Liver (tissue), 9 donors: ENCODE measurements around the gene PSMA1. TPM values are rescaled to one million over a fixed set of nuclear protein-coding genes. Genes with fewer than 3 reads are reported as not detected.

Experiments used
- DNase-seq: peaks from one replicate; pipeline ENCODE4 v3.0.0-alpha.2; 2017; ENCODE audit warnings: low spot score
- H3K27ac ChIP-seq, 2 donors: one replicate each; pipeline ENCODE4 v1.7.0; 2013; ENCODE audit warnings: inconsistent platforms in 2 of 2, low read length in 2 of 2, control low read depth in 1 of 2, low read depth in 1 of 2, mild to moderate bottlenecking in 1 of 2
- H3K27me3 ChIP-seq, 4 donors: one replicate each; pipeline versions ENCODE4 v1.6.1 to v1.7.0; 2013; ENCODE audit warnings: low read length in 3 of 4, inconsistent platforms in 1 of 4, mild to moderate bottlenecking in 1 of 4, moderate library complexity in 1 of 4; ENCODE audit not compliant: control insufficient read depth in 4 of 4, insufficient read depth in 4 of 4
- H3K36me3 ChIP-seq, 4 donors: one replicate each; pipeline versions ENCODE4 v1.6.1 to v1.7.0; 2013; ENCODE audit warnings: low read length in 3 of 4, mild to moderate bottlenecking in 3 of 4, low read depth in 1 of 4, moderate library complexity in 1 of 4; ENCODE audit not compliant: control insufficient read depth in 4 of 4, insufficient read depth in 3 of 4
- H3K4me1 ChIP-seq, 4 donors: one replicate each; pipeline versions ENCODE4 v1.6.1 to v1.7.0; 2013; ENCODE audit warnings: low read length in 3 of 4, mild to moderate bottlenecking in 3 of 4, moderate library complexity in 1 of 4; ENCODE audit not compliant: control insufficient read depth in 4 of 4, insufficient read depth in 4 of 4
- H3K4me3 ChIP-seq, 3 donors: one replicate each; pipeline versions ENCODE4 v1.6.1 to v1.7.0; 2013; ENCODE audit warnings: low read length in 3 of 3, control low read depth in 1 of 3, low read depth in 1 of 3, mild to moderate bottlenecking in 1 of 3
- H3K9ac ChIP-seq, 2 donors: one replicate each; pipeline ENCODE4 v1.7.0; 2013; ENCODE audit warnings: low read length in 2 of 2, mild to moderate bottlenecking in 2 of 2, moderate library complexity in 2 of 2, control low read depth in 1 of 2, low read depth in 1 of 2
- H3K9me3 ChIP-seq, 4 donors: one replicate each; pipeline versions ENCODE4 v1.6.1 to v1.7.0; 2013; ENCODE audit warnings: low read length in 3 of 4; ENCODE audit not compliant: control insufficient read depth in 4 of 4
- EGR1 ChIP-seq, 2 donors: IDR thresholded peaks; 2 replicates each; pipeline ENCODE4 v1.6.1; 2016 to 2018; ENCODE audit warnings: antibody characterized with exemption in 2 of 2, low read depth in 2 of 2
- FOXA1 ChIP-seq: IDR thresholded peaks from 2 replicates; pipeline ENCODE4 v1.6.1; 2016; ENCODE audit warnings: antibody characterized with exemption
- FOXA2 ChIP-seq: IDR thresholded peaks from 2 replicates; pipeline ENCODE4 v1.6.1; 2016; ENCODE audit warnings: antibody characterized with exemption
- GABPA ChIP-seq, 2 donors: IDR thresholded peaks in 1 of 2; conservative IDR thresholded peaks in 1 of 2; 2 replicates each; pipeline ENCODE4 v1.6.1; 2016; ENCODE audit warnings: antibody characterized with exemption in 2 of 2, mild to moderate bottlenecking in 1 of 2, moderate library complexity in 1 of 2
- HNF4A ChIP-seq, 2 donors: conservative IDR thresholded peaks; 2 replicates each; pipeline ENCODE4 v1.6.1; 2016; ENCODE audit warnings: antibody characterized with exemption in 2 of 2, mild to moderate bottlenecking in 2 of 2
- HNF4G ChIP-seq: IDR thresholded peaks from 2 replicates; pipeline ENCODE4 v1.6.1; 2016; ENCODE audit warnings: antibody characterized with exemption
- JUND ChIP-seq, 2 donors: IDR thresholded peaks; 2 replicates each; pipeline ENCODE4 v1.6.1; 2016; ENCODE audit warnings: antibody characterized with exemption in 2 of 2
- NR2F2 ChIP-seq: IDR thresholded peaks from 2 replicates; pipeline ENCODE4 v1.6.1; 2016; ENCODE audit warnings: antibody characterized with exemption
- RAD21 ChIP-seq, 2 donors: IDR thresholded peaks; 2 replicates each; pipeline ENCODE4 v1.6.1; 2016; ENCODE audit warnings: antibody characterized with exemption in 2 of 2, mild to moderate bottlenecking in 2 of 2
- RXRA ChIP-seq, 2 donors: IDR thresholded peaks; 2 replicates each; pipeline ENCODE4 v1.6.1; 2017 to 2018; ENCODE audit warnings: antibody characterized with exemption in 2 of 2, mild to moderate bottlenecking in 1 of 2
- SP1 ChIP-seq: IDR thresholded peaks from 2 replicates; pipeline ENCODE4 v1.6.1; 2018; ENCODE audit warnings: antibody characterized with exemption, mild to moderate bottlenecking
- TAF1 ChIP-seq: conservative IDR thresholded peaks from 2 replicates; pipeline ENCODE4 v1.6.1; 2016; ENCODE audit warnings: antibody characterized with exemption, mild to moderate bottlenecking
- WGBS: extraction: QIAGEN DNeasy Blood & Tissue Kit; methylation state at CpG from one replicate; pipeline ENCODE4 v1.1.7; 2013; 5-methylcytosine and 5-hydroxymethylcytosine counted together
- polyA plus RNA-seq, 2 donors: library from polyadenylated mRNA; stranded (reverse) in 1 of 2; unstranded in 1 of 2; fragments of 200-250 nt in 1 of 2; fragments of >200 nt in 1 of 2; fragmentation: Nextera tagmentation in 1 of 2; extraction: Ambion mirVana in 1 of 2; gene quantifications; one replicate each; pipeline versions ENCODE4 v1.2.1 to v1.2.3, GENCODE V29; 2013 to 2015
- total RNA-seq, 2 donors: library from RNA; depleted of rRNA; stranded (reverse); fragments of >200 nt; gene quantifications; one replicate each; pipeline ENCODE4 v1.2.3, GENCODE V29; 2014
- TF ChIP-seq, protein P1 (sequence below): IDR thresholded peaks from 2 replicates; pipeline ENCODE4 v1.6.1; 2016; ENCODE audit warnings: antibody characterized with exemption, mild to moderate bottlenecking
- TF ChIP-seq, protein P2 (sequence below): IDR thresholded peaks from 2 replicates; pipeline ENCODE4 v1.6.1; 2016; ENCODE audit warnings: antibody characterized with exemption
- TF ChIP-seq, protein P3 (sequence below): IDR thresholded peaks from 2 replicates; pipeline ENCODE4 v1.6.1; 2016; ENCODE audit warnings: antibody characterized with exemption
- donor health status: healthy.
- donor health status: healthy.
- donor health status: healthy.
- donor health status: healthy.
- donor health status: healthy.

PSMA1 gene
- total and polyA plus RNA-seq, 4 donors = 76.5 to 191 (median 84.7) TPM

DNA sequence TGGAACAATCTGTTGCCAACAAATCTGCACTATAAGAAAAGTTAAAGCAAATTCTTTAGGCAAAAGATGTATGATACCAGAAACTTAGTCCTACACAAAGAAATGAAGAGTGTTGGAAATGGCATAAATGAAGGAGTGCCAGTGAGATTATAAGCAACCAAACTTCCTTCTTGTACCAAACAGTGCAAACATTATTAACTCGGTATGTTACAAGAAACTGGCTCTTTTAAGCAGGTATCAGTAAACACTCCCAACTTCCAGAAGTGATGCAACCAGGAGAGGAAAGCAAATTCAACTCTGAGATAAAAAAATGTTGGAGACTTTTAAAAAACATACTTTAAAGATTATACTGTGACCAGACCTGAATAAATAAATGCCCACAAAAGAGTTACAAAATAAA is 49.1 kb downstream of the PSMA1 start:
- WGBS = 32% methylated on average over 1 of the region's 1 CpG
- no peak overlapping the region for H3K27ac ChIP-seq
- no peak overlapping the region for H3K9ac ChIP-seq
- peaks cover 7 to 90% (median 74%) of the 10 kb centered on the region in 4 donors for H3K36me3 ChIP-seq
- H3K4me1 ChIP-seq = no peaks in the 10 kb centered on the region
- H3K27me3 ChIP-seq = no peaks in the 10 kb centered on the region
- H3K4me3 ChIP-seq = no peak overlapping the region
- H3K9me3 ChIP-seq = no peaks in the 10 kb centered on the region
- DNase-seq = no peak
- TF ChIP-seq SP1 (no peak), TAF1 (no peak), RAD21 (IDR thresholded peaks at IDR 0.05) (no peak), NR2F2 (no peak), FOXA1 (no peak), HNF4A (conservative IDR thresholded peaks at IDR 0.05) (no peak), HNF4G (no peak), GABPA (IDR thresholded peaks at IDR 0.05 in 1 of 2, conservative IDR thresholded peaks at IDR 0.05 in 1 of 2) (no peak), RXRA (IDR thresholded peaks at IDR 0.05) (no peak)
- TF ChIP-seq, protein P1, sequence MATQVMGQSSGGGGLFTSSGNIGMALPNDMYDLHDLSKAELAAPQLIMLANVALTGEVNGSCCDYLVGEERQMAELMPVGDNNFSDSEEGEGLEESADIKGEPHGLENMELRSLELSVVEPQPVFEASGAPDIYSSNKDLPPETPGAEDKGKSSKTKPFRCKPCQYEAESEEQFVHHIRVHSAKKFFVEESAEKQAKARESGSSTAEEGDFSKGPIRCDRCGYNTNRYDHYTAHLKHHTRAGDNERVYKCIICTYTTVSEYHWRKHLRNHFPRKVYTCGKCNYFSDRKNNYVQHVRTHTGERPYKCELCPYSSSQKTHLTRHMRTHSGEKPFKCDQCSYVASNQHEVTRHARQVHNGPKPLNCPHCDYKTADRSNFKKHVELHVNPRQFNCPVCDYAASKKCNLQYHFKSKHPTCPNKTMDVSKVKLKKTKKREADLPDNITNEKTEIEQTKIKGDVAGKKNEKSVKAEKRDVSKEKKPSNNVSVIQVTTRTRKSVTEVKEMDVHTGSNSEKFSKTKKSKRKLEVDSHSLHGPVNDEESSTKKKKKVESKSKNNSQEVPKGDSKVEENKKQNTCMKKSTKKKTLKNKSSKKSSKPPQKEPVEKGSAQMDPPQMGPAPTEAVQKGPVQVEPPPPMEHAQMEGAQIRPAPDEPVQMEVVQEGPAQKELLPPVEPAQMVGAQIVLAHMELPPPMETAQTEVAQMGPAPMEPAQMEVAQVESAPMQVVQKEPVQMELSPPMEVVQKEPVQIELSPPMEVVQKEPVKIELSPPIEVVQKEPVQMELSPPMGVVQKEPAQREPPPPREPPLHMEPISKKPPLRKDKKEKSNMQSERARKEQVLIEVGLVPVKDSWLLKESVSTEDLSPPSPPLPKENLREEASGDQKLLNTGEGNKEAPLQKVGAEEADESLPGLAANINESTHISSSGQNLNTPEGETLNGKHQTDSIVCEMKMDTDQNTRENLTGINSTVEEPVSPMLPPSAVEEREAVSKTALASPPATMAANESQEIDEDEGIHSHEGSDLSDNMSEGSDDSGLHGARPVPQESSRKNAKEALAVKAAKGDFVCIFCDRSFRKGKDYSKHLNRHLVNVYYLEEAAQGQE = no peak
- TF ChIP-seq, protein P2, sequence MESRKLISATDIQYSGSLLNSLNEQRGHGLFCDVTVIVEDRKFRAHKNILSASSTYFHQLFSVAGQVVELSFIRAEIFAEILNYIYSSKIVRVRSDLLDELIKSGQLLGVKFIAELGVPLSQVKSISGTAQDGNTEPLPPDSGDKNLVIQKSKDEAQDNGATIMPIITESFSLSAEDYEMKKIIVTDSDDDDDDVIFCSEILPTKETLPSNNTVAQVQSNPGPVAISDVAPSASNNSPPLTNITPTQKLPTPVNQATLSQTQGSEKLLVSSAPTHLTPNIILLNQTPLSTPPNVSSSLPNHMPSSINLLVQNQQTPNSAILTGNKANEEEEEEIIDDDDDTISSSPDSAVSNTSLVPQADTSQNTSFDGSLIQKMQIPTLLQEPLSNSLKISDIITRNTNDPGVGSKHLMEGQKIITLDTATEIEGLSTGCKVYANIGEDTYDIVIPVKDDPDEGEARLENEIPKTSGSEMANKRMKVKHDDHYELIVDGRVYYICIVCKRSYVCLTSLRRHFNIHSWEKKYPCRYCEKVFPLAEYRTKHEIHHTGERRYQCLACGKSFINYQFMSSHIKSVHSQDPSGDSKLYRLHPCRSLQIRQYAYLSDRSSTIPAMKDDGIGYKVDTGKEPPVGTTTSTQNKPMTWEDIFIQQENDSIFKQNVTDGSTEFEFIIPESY = no peak

DNA sequence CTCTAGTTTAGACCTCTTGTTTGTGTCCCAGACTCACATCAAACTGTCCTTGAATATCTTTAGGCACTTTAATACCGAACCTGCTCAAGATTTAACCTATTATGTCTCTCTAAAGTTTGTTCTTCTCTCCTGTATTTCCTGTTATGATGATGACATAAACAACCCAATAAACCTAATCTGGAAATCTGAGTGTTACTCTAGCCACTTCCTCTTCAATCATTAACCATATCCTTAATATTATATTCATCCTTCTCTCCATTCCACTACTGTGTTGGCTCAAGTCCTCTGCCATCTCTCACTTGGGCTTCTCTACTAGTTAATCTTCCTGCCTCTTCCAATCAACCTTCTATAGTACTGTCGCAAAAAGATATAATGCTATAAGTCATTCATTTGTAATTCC is 56.6 kb downstream of the PSMA1 start:
- Histone ChIP-seq H3K27ac (no peak overlapping the region), H3K9me3 (no peaks in the 10 kb centered on the region), H3K4me3 (no peak overlapping the region), H3K4me1 (no peaks in the 10 kb centered on the region), H3K27me3 (no peaks in the 10 kb centered on the region), H3K36me3 (peaks cover 20 to 90% (median 87%) of the 10 kb centered on the region in 4 donors), H3K9ac (no peak overlapping the region)
- DNase-seq = no peak
- 86% methylated on average over 2 of the region's 2 CpGs for WGBS
- TF ChIP-seq RXRA (IDR thresholded peaks at IDR 0.05) (no peak), JUND (IDR thresholded peaks at IDR 0.05) (no peak), SP1 (no peak), EGR1 (IDR thresholded peaks at IDR 0.05; ENCODE audit: low read depth in 2 of 2) (no peak), FOXA2 (no peak), NR2F2 (no peak), GABPA (IDR thresholded peaks at IDR 0.05 in 1 of 2, conservative IDR thresholded peaks at IDR 0.05 in 1 of 2) (no peak)
- TF ChIP-seq, protein P1 = no peak
- TF ChIP-seq, protein P3, sequence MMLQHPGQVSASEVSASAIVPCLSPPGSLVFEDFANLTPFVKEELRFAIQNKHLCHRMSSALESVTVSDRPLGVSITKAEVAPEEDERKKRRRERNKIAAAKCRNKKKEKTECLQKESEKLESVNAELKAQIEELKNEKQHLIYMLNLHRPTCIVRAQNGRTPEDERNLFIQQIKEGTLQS = no peak
